Frontal cortex (tissue), 4 donors: ENCODE measurements around the gene ZNF701. TPM values are rescaled to one million over a fixed set of nuclear protein-coding genes. Genes with fewer than 3 reads are reported as not detected.
"Not testable (repeated sequence)": the region's sequence is repeated elsewhere in the genome, so short reads cannot be mapped to it uniquely, and the experiment has no call there.

Source experiments
- DNase-seq, 2 donors: peaks; one replicate each; pipeline ENCODE4 v3.0.0; 2012; ENCODE audit warnings: low spot score in 2 of 2
- FAIRE-seq: peaks from 2 replicates; lab custom pipeline; 2012; peaks lifted over from hg19 to GRCh38; lab: Jason Lieb, UNC
- total RNA-seq: library from RNA; depleted of rRNA; stranded (reverse); fragments of >200 nt; gene quantifications from one replicate; pipeline ENCODE4 v1.2.3, GENCODE V29; 2014
- donor health status: control.
- donor health status: control.
- donor health status: control.

The ZNF701 gene
- total RNA-seq, 1 donor from 2014 or later: 22.4 TPM

- not testable (repeated sequence) for FAIRE-seq, DNase-seq
Measured at GRCh38 chr19:52561611-52562010, 8.5 kb upstream of the ZNF701 start.

GRCh38 chr19:52566121-52566520 is 4.0 kb upstream of the ZNF701 start:
- DNase-seq (no peak), FAIRE-seq (no peak)

GRCh38 chr19:52566588-52566987 is 3.5 kb upstream of the ZNF701 start:
- FAIRE-seq: no peak
- no peak for DNase-seq

- no peak for FAIRE-seq
- DNase-seq: no peak
Measured at GRCh38 chr19:52567921-52568320, 2.2 kb upstream of the ZNF701 start.

GRCh38 chr19:52569638-52569999 is 468 bp upstream of the ZNF701 start:
- FAIRE-seq: not testable (repeated sequence)
- DNase-seq: peak in 1 of 2 donors; percentile 32

GRCh38 chr19:52584736-52585440 is 14.8 kb downstream of the ZNF701 start:
- DNase-seq (no peak), FAIRE-seq (no peak)

- no peak for DNase-seq
- FAIRE-seq: no peak
Measured at GRCh38 chr19:52585604-52586003, 15.5 kb downstream of the ZNF701 start.

GRCh38 chr19:52590728-52591127 is 20.6 kb downstream of the ZNF701 start:
- no peak for FAIRE-seq
- no peak for DNase-seq

- FAIRE-seq: no peak
Measured at GRCh38 chr19:52592301-52592700, 22.2 kb downstream of the ZNF701 start.

GRCh38 chr19:52593441-52593840 is 23.4 kb downstream of the ZNF701 start:
- not testable (repeated sequence) for FAIRE-seq, DNase-seq

More at GRCh38 chr19:52592301-52592700, 22.2 kb downstream of the ZNF701 start:
- no peak for DNase-seq

- FAIRE-seq: no peak
Measured at GRCh38 chr19:52599241-52599640, 29.2 kb downstream of the ZNF701 start.

GRCh38 chr19:52600639-52601024 is 30.5 kb downstream of the ZNF701 start:
- DNase-seq: no peak
- no peak for FAIRE-seq

More at GRCh38 chr19:52599241-52599640, 29.2 kb downstream of the ZNF701 start:
- DNase-seq: no peak

GRCh38 chr19:52601025-52601973 is 31.2 kb downstream of the ZNF701 start:
- peak; percentile 78 to 91 for DNase-seq
- FAIRE-seq: no peak

- FAIRE-seq: not testable (repeated sequence)
Measured at GRCh38 chr19:52601974-52602366, 31.9 kb downstream of the ZNF701 start.

GRCh38 chr19:52602941-52603340 is 32.9 kb downstream of the ZNF701 start:
- FAIRE-seq: no peak

More at GRCh38 chr19:52601974-52602366, 31.9 kb downstream of the ZNF701 start:
- not testable (repeated sequence) for DNase-seq

GRCh38 chr19:52603558-52604207 is 33.6 kb downstream of the ZNF701 start:
- FAIRE-seq (no peak), DNase-seq (no peak)

More at GRCh38 chr19:52602941-52603340, 32.9 kb downstream of the ZNF701 start:
- no peak for DNase-seq

- DNase-seq: no peak
- FAIRE-seq: no peak
Measured at GRCh38 chr19:52613299-52613906, 43.3 kb downstream of the ZNF701 start.

GRCh38 chr19:52621376-52621775 is 51.3 kb downstream of the ZNF701 start:
- DNase-seq (no peak), FAIRE-seq (no peak)

- DNase-seq (no peak), FAIRE-seq (no peak)
Measured at GRCh38 chr19:52622261-52622660, 52.2 kb downstream of the ZNF701 start.

- DNase-seq: no peak
- no peak for FAIRE-seq
Measured at GRCh38 chr19:52626915-52627314, 56.8 kb downstream of the ZNF701 start.
